Measurements from ENCODE around the gene NCOA7.
"Not testable (repeated sequence)": the region's sequence is repeated elsewhere in the genome, so short reads cannot be mapped to it uniquely, and the experiment has no call there.

Gene NCOA7

GRCh38 chr6:125753218-125753936, 37.4 kb upstream of the NCOA7 start:
- no peak for DNase-seq (ENCODE audit: low read depth, low spot score)

- no peak for DNase-seq (ENCODE audit: low read depth, low spot score)
These were observed 36.9 kb upstream of the NCOA7 start for GRCh38 chr6:125753937-125754259.

- DNase-seq (ENCODE audit: low read depth, low spot score): no peak
These were observed 36.2 kb upstream of the NCOA7 start for GRCh38 chr6:125754566-125754965.

- DNase-seq (ENCODE audit: low read depth, low spot score): no peak
These were observed 31.4 kb upstream of the NCOA7 start for GRCh38 chr6:125759184-125759902.

- DNase-seq (ENCODE audit: low read depth, low spot score): no peak
These were observed 30.8 kb upstream of the NCOA7 start for GRCh38 chr6:125759959-125760457.

GRCh38 chr6:125764121-125764671, 26.6 kb upstream of the NCOA7 start:
- DNase-seq (ENCODE audit: low read depth, low spot score): no peak

- DNase-seq (ENCODE audit: low read depth, low spot score): no peak
These were observed 24.8 kb upstream of the NCOA7 start for GRCh38 chr6:125765944-125766343.

- DNase-seq (ENCODE audit: low read depth, low spot score): no peak
These were observed 24.1 kb upstream of the NCOA7 start for GRCh38 chr6:125766641-125767040.

GRCh38 chr6:125769147-125769783, 21.5 kb upstream of the NCOA7 start:
- DNase-seq (ENCODE audit: low read depth, low spot score): no peak

GRCh38 chr6:125773387-125774341, 17.1 kb upstream of the NCOA7 start:
- DNase-seq (ENCODE audit: low read depth, low spot score): no peak

- DNase-seq (ENCODE audit: low read depth, low spot score): not testable (repeated sequence)
These were observed 14.5 kb upstream of the NCOA7 start for GRCh38 chr6:125776107-125776826.

GRCh38 chr6:125779924-125780539, 10.7 kb upstream of the NCOA7 start:
- DNase-seq (ENCODE audit: low read depth, low spot score): peak; percentile 74

- no peak for DNase-seq (ENCODE audit: low read depth, low spot score)
These were observed 10.0 kb upstream of the NCOA7 start for GRCh38 chr6:125780540-125781313.

GRCh38 chr6:125781314-125781868, 9.4 kb upstream of the NCOA7 start:
- DNase-seq (ENCODE audit: low read depth, low spot score): no peak

- no peak for DNase-seq (ENCODE audit: low read depth, low spot score)
These were observed 6.4 kb upstream of the NCOA7 start for GRCh38 chr6:125784365-125784764.

GRCh38 chr6:125787791-125788190, 3.0 kb upstream of the NCOA7 start:
- no peak for DNase-seq (ENCODE audit: low read depth, low spot score)

- DNase-seq (ENCODE audit: low read depth, low spot score): no peak
These were observed 1.6 kb upstream of the NCOA7 start for GRCh38 chr6:125789167-125789566.

- no peak for DNase-seq (ENCODE audit: low read depth, low spot score)
These were observed 993 bp upstream of the NCOA7 start for GRCh38 chr6:125789576-125790357.
